Muscle layer of colon (tissue), 2 donors: ENCODE results near the gene DGCR2.

Source experiments
- H3K27ac ChIP-seq: one replicate; pipeline ENCODE4 v1.7.0; 2013; ENCODE audit warnings: low read depth, mild to moderate bottlenecking, low read length, moderate library complexity
- H3K27me3 ChIP-seq, 2 donors: one replicate each; pipeline ENCODE4 v1.7.0; 2013; ENCODE audit warnings: low read length in 2 of 2, mild to moderate bottlenecking in 2 of 2; ENCODE audit not compliant: insufficient read depth in 2 of 2, control insufficient read depth in 1 of 2
- H3K36me3 ChIP-seq: one replicate; pipeline ENCODE4 v1.7.0; 2013; ENCODE audit warnings: mild to moderate bottlenecking, low read length; ENCODE audit not compliant: insufficient read depth
- H3K4me1 ChIP-seq: one replicate; pipeline ENCODE4 v1.7.0; 2013; ENCODE audit warnings: mild to moderate bottlenecking, low read length; ENCODE audit not compliant: insufficient read depth
- H3K4me3 ChIP-seq, 2 donors: one replicate each; pipeline ENCODE4 v1.7.0; 2013; ENCODE audit warnings: low read length in 2 of 2, low read depth in 1 of 2, mild to moderate bottlenecking in 1 of 2, moderate library complexity in 1 of 2
- H3K9ac ChIP-seq: one replicate; pipeline ENCODE4 v1.7.0; 2013; ENCODE audit warnings: low read length
- H3K9me3 ChIP-seq: one replicate; pipeline ENCODE4 v1.7.0; 2013; ENCODE audit warnings: mild to moderate bottlenecking, low read length
- donor health status: abdominal sarcoma.
- donor health status: Adenocarcinoma of cecum.

Gene DGCR2

DNA sequence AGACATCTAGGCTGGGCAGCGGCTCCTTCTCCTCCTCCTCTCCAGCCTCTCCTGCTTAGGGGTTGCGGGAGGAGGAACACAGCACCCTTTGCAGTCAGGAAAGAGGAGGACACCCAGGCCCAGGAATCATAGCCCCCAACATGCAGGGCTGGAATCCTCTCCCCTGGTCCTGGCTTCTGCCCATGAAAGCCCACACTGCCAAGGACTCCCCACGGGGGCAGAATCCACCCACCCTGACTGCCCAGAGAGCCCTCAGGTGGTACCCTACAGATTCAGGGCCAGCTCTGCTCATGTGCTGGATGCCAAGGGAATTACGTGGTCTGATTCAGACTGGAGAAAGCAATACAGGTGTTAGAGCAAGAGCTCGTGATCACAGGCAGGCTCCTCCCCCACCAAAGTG is 17.8 kb upstream of the DGCR2 start:
- no peaks in the 10 kb centered on the region for H3K27me3 ChIP-seq
- peaks cover 8% of the 10 kb centered on the region for H3K4me1 ChIP-seq
- H3K36me3 ChIP-seq: peaks cover 69% of the 10 kb centered on the region
- H3K27ac ChIP-seq: no peak overlapping the region
- no peak overlapping the region for H3K4me3 ChIP-seq
- no peaks in the 10 kb centered on the region for H3K9me3 ChIP-seq
- no peak overlapping the region for H3K9ac ChIP-seq

- Histone ChIP-seq H3K9me3 (no peaks in the 10 kb centered on the region), H3K36me3 (peaks cover 79% of the 10 kb centered on the region), H3K27ac (no peak overlapping the region), H3K27me3 (no peaks in the 10 kb centered on the region), H3K4me1 (peaks cover 8% of the 10 kb centered on the region), H3K9ac (no peak overlapping the region), H3K4me3 (no peak overlapping the region)
These were observed 16.8 kb upstream of the DGCR2 start for GRCh38 chr22:19139001-19139356.

DNA sequence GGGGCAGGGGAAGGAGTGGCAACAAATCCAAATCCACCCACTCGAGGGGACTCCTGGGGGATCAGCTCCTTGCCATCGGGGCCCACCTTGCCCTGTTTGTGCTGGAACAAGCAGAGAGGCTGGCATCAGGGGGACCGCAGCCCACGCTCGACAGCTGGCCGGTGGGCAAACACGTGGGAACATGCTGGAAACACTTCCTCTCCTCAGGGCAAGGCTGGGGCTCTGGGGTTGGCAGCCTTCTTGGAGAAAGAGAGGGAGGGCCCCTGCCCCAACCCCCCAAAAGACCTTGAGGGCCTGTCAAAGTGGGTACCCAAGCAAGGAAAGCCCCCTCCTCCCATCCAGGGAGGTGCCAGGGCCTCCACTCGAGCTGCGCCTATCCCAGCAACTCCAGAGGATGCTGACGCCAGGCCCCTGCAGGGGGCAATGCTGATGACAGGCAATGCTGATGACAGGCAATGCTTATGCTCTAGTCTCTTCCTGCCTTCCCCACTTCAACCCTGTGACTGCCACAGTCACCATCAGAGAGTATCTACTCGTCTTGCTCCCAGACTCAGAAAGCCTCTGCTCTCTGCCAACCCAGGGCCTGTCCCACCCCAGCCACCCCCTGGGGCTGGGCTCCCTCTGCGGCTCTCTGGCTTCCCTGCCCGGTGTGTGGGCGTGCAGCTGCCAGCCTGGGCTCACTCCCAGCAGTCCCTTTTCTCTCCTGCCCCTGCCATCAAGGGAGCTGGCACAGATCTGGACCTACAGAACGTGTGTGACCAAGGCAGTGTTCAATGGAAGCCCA is 16.2 kb upstream of the DGCR2 start:
- Histone ChIP-seq H3K4me3 (no peak overlapping the region), H3K9ac (no peak overlapping the region), H3K9me3 (no peaks in the 10 kb centered on the region), H3K4me1 (peaks cover 4% of the 10 kb centered on the region), H3K27me3 (no peaks in the 10 kb centered on the region), H3K27ac (no peak overlapping the region), H3K36me3 (peaks cover 84% of the 10 kb centered on the region)

DNA sequence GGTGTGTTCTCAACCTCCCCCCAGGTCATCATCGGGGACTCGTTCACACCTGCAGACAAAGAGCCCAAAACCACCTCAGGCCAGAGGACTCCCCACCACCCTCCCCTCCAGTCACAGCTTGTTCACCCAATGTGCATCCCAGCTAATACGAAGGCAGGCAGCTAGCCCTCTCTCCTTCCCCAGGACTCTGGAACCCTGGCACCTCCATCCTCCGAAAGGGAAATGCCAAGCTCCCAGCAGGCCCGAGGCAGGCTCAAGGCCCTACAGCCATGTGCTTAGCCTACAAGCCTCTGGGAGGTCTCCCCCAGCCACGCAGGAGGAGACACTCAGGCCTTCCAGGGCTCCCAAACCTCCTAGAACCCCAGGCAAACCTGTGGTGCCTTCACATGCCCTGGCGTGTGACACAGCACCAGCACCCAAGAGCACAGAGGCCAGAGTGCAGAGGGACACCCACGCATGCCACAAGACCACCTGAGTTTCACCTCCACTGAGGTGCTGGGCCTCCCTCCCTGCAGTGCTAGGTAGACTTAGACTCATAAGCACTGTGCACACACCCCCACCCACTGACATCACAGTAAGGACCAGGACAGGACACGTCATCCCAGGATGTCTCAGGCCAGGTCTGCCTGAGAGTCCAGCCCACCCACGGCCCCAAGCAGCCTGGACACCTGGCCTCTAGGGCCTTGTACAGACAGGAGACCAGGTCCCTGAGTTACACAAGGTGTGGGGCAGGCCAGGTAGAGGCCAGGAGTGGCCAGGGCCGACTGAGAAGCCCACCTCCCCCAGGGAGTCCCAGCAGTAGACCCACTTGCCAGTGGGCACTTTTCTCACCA is 15.4 kb upstream of the DGCR2 start:
- no peak overlapping the region for H3K27ac ChIP-seq
- H3K9me3 ChIP-seq: no peaks in the 10 kb centered on the region
- no peaks in the 10 kb centered on the region for H3K27me3 ChIP-seq
- peaks cover 89% of the 10 kb centered on the region for H3K36me3 ChIP-seq
- H3K4me1 ChIP-seq: no peaks in the 10 kb centered on the region
- no peak overlapping the region for H3K9ac ChIP-seq
- no peak overlapping the region for H3K4me3 ChIP-seq

- Histone ChIP-seq H3K27me3 (no peaks in the 10 kb centered on the region), H3K9ac (no peak overlapping the region), H3K27ac (no peak overlapping the region), H3K4me3 (no peak overlapping the region), H3K9me3 (no peaks in the 10 kb centered on the region), H3K4me1 (no peaks in the 10 kb centered on the region), H3K36me3 (peaks cover 83% of the 10 kb centered on the region)
These were observed 14.7 kb upstream of the DGCR2 start for GRCh38 chr22:19136915-19137314.

GRCh38 chr22:19134874-19135273 is 12.7 kb upstream of the DGCR2 start:
- Histone ChIP-seq H3K27me3 (no peaks in the 10 kb centered on the region), H3K9ac (no peak overlapping the region), H3K9me3 (no peaks in the 10 kb centered on the region), H3K36me3 (peaks cover 66% of the 10 kb centered on the region), H3K4me1 (no peaks in the 10 kb centered on the region), H3K27ac (no peak overlapping the region), H3K4me3 (no peak overlapping the region)

DNA sequence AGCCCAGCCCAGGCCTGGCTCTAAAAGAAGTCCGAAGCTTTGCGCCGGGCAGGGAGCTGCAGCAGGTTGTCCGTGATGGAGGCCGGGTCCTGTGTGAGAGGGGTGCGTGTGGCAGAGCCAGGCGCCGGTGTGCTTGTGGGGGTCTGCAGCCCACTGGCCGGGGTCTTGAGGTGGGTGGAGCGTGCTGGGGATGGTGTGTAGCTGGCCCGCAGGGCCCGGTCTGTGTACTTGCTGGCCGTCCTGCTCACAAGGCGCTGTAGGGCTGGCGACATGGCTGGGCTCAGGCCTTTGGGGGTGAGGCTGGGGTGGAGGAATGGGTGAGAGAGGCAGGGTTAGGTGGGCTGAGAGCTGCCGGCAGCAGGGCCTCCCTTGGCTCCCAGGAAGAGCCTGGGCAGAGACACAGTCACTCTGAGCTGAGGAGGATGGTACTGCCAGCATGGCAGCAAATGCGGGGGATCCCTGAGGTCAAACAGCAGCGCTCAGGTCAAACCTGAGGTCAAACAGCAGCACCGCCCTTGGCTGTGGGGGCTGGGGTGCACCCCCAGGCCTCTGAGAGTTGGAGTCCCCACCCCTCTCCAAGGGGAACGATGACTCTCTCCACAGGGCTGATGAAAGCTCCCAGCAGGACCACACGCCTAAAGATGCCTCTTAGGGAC is 12.1 kb upstream of the DGCR2 start:
- H3K27ac ChIP-seq: no peak overlapping the region
- no peaks in the 10 kb centered on the region for H3K4me1 ChIP-seq
- no peak overlapping the region for H3K9ac ChIP-seq
- no peak overlapping the region for H3K4me3 ChIP-seq
- H3K36me3 ChIP-seq: peaks cover 60% of the 10 kb centered on the region
- no peaks in the 10 kb centered on the region for H3K27me3 ChIP-seq
- H3K9me3 ChIP-seq: no peaks in the 10 kb centered on the region

GRCh38 chr22:19133561-19133960 is 11.3 kb upstream of the DGCR2 start:
- Histone ChIP-seq H3K9me3 (no peaks in the 10 kb centered on the region), H3K36me3 (peaks cover 53% of the 10 kb centered on the region), H3K9ac (no peak overlapping the region), H3K27ac (no peak overlapping the region), H3K4me3 (no peak overlapping the region), H3K4me1 (no peaks in the 10 kb centered on the region), H3K27me3 (no peaks in the 10 kb centered on the region)

GRCh38 chr22:19132693-19133400 is 10.6 kb upstream of the DGCR2 start:
- Histone ChIP-seq H3K9ac (no peak overlapping the region), H3K27ac (no peak overlapping the region), H3K9me3 (no peaks in the 10 kb centered on the region), H3K4me3 (no peak overlapping the region), H3K27me3 (no peaks in the 10 kb centered on the region), H3K36me3 (peaks cover 46% of the 10 kb centered on the region), H3K4me1 (no peaks in the 10 kb centered on the region)

DNA sequence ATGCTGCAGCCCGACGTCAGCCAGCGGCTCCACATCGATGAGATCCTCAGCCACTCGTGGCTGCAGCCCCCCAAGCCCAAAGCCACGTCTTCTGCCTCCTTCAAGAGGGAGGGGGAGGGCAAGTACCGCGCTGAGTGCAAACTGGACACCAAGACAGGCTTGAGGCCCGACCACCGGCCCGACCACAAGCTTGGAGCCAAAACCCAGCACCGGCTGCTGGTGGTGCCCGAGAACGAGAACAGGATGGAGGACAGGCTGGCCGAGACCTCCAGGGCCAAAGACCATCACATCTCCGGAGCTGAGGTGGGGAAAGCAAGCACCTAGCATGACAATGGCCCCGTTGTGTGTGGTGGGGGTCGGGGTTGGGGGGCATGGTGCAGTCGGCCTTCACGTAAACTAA is 9.9 kb upstream of the DGCR2 start:
- no peak overlapping the region for H3K27ac ChIP-seq
- H3K27me3 ChIP-seq: no peaks in the 10 kb centered on the region

DNA sequence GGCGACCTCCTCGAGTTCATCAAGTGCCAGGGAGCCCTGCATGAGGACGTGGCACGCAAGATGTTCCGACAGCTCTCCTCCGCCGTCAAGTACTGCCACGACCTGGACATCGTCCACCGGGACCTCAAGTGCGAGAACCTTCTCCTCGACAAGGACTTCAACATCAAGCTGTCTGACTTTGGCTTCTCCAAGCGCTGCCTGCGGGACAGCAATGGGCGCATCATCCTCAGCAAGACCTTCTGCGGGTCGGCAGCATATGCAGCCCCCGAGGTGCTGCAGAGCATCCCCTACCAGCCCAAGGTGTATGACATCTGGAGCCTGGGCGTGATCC is 9.4 kb upstream of the DGCR2 start:
- H3K27ac ChIP-seq: no peak overlapping the region
- no peaks in the 10 kb centered on the region for H3K4me1 ChIP-seq
- H3K36me3 ChIP-seq: peaks cover 34% of the 10 kb centered on the region
- no peaks in the 10 kb centered on the region for H3K9me3 ChIP-seq
- H3K9ac ChIP-seq: no peak overlapping the region
- no peak overlapping the region for H3K4me3 ChIP-seq
- H3K27me3 ChIP-seq: no peaks in the 10 kb centered on the region

More for the DNA sequence above, 9.9 kb upstream of the DGCR2 start:
- no peak overlapping the region for H3K4me3 ChIP-seq
- no peaks in the 10 kb centered on the region for H3K9me3 ChIP-seq
- no peak overlapping the region for H3K9ac ChIP-seq
- H3K4me1 ChIP-seq: no peaks in the 10 kb centered on the region
- H3K36me3 ChIP-seq: peaks cover 39% of the 10 kb centered on the region
